HepG2 (cell line): ENCODE results near the gene ALOX5AP. TPM values are rescaled to one million over a fixed set of nuclear protein-coding genes. Genes with fewer than 3 reads are reported as not detected.

Experiments
- ATAC-seq: fragments of 200-7000 bp; cut with Tn5 transposase; 3 replicates; pipeline ENCODE4 v1.9.1; 2020; ENCODE audit warnings: mild to moderate bottlenecking, moderate library complexity
- BruUV-seq: library from RNA; stranded (reverse); fragments of 400-500 nt; replicated peaks from 2 replicates; lab custom pipeline; 2021; lab: Mats Ljungman, UMichigan
- CTCF ChIA-PET: fragments of 300-600 bp; formaldehyde crosslinking; extraction: SDS; loops from one replicate; lab custom pipeline; 2021; ENCODE audit warnings: low total read pairs, inconsistent platforms, low intra/inter-chr PET ratio; lab: Yijun Ruan, JAX
- POLR2A ChIA-PET: fragments of 350-600 bp; sonication (Branson Sonifier 250); formaldehyde crosslinking; loops from one replicate; lab custom pipeline; 2020; ENCODE audit warnings: antibody characterized with exemption, inconsistent platforms; lab: Yijun Ruan, JAX
- DNase-seq: peaks from one replicate; pipeline ENCODE4 v3.0.0-alpha.2; 2015; ENCODE audit warnings: low spot score
- FAIRE-seq: peaks from 3 replicates; lab custom pipeline; 2011; peaks lifted over from hg19 to GRCh38; lab: Jason Lieb, UNC
- H2AFZ ChIP-seq: one replicate; pipeline ENCODE4 v1.6.1; 2011; ENCODE audit warnings: low read length, inconsistent platforms
- H3K27ac ChIP-seq: fragments of 300-600 bp; 3 replicates; pipeline ENCODE4 v1.8.0; 2011; ENCODE audit warnings: mixed run types, mild to moderate bottlenecking, mixed read lengths, low read length, inconsistent platforms; ENCODE audit not compliant: insufficient read depth; ENCODE audit errors: extremely low read length
- H3K27me3 ChIP-seq, 2 experiments: fragments of 200-600 bp in 1 of 2; 2 replicates in 1 of 2; 3 replicates in 1 of 2; pipeline versions ENCODE4 v1.6.0 to v1.8.0; 2011; ENCODE audit warnings: low read length in 2 of 2, mild to moderate bottlenecking in 2 of 2, moderate library complexity in 2 of 2, inconsistent platforms in 1 of 2; ENCODE audit not compliant: insufficient read depth in 2 of 2, control insufficient read depth in 1 of 2
- H3K36me3 ChIP-seq, 2 experiments: fragments of 200-600 bp in 1 of 2; replicated peaks in 1 of 2; 2 replicates in 1 of 2; 3 replicates in 1 of 2; pipeline versions ENCODE4 v1.5.1 to v1.8.0; 2011; ENCODE audit warnings: low read length in 2 of 2, inconsistent platforms in 1 of 2; ENCODE audit not compliant: insufficient read depth in 2 of 2, control insufficient read depth in 1 of 2
- H3K4me1 ChIP-seq: 2 replicates; pipeline ENCODE4 v1.5.1; 2012; ENCODE audit warnings: low read length, inconsistent platforms; ENCODE audit not compliant: insufficient read depth
- H3K4me2 ChIP-seq: 2 replicates; pipeline ENCODE4 v1.6.0; 2011; ENCODE audit warnings: low read depth, low read length, inconsistent platforms
- H3K4me3 ChIP-seq, 3 experiments: fragments of 200-600 bp in 1 of 3; sonication (generic), shearing (Covaris generic) in 1 of 3; replicated peaks in 1 of 3; 2 replicates each; pipeline ENCODE4 v1.5.1; 2011 to 2016; ENCODE audit warnings: low read length in 3 of 3, inconsistent platforms in 2 of 3, low read depth in 2 of 3, mild to moderate bottlenecking in 2 of 3, control low read depth in 1 of 3, mixed read lengths in 1 of 3; ENCODE audit not compliant: insufficient read depth in 1 of 3
- H3K79me2 ChIP-seq: one replicate; pipeline ENCODE4 v1.6.1; 2011; ENCODE audit warnings: low read length, inconsistent platforms; ENCODE audit not compliant: insufficient read depth
- H3K9ac ChIP-seq: 2 replicates; pipeline ENCODE4 v1.6.0; 2011; ENCODE audit warnings: mild to moderate bottlenecking, low read depth, low read length, inconsistent platforms; ENCODE audit not compliant: insufficient read depth
- H3K9me3 ChIP-seq: 2 replicates; pipeline ENCODE4 v1.5.1; 2012; ENCODE audit warnings: mild to moderate bottlenecking, low read length
- H4K20me1 ChIP-seq: 2 replicates; pipeline ENCODE4 v1.6.0; 2011; ENCODE audit warnings: inconsistent platforms, mild to moderate bottlenecking, low read length, moderate library complexity; ENCODE audit not compliant: insufficient read depth
- ATF1 ChIP-seq: IDR thresholded peaks from 2 replicates; pipeline ENCODE4 v1.6.1; 2016; ENCODE audit warnings: mild to moderate bottlenecking, control low read depth
- RFX1 ChIP-seq: fragments of 450-650 bp; IDR thresholded peaks from 2 replicates; pipeline ENCODE4 v1.6.1; 2017
- RFX3 ChIP-seq: IDR thresholded peaks from 2 replicates; pipeline ENCODE4 v1.6.1; 2016; ENCODE audit warnings: missing biosample characterization, missing genetic modification reagents
- ZNF749 ChIP-seq: sonication (generic); formaldehyde crosslinking; IDR thresholded peaks from 2 replicates; pipeline ENCODE4 v1.8.0; 2022; ENCODE audit warnings: mild to moderate bottlenecking, missing genetic modification reagents, moderate library complexity, borderline replicate concordance
- WGBS: methylation state at CpG from one replicate; pipeline ENCODE4 v1.1.6; 2017; ENCODE audit warnings: low lambda C conversion rate; 5-methylcytosine and 5-hydroxymethylcytosine counted together
- in situ Hi-C: cut with HindIII; loops from 2 replicates; pipeline ENCODE4 v1.10.0; 2017; ENCODE audit warnings: low pct_unique_long_range_greater_than_20kb; ENCODE audit not compliant: extremely low pct_ligation_motif_present
- intact Hi-C: fragments of 100-400 bp; cut with micrococcal nuclease; formaldehyde crosslinking; loops from one replicate; pipeline ENCODE4 v1.10.0; 2022; ENCODE audit not compliant: unreplicated experiment
- polyA plus RNA-seq, 8 experiments: library from polyadenylated mRNA; depleted of rRNA in 3 of 8; stranded (reverse) in 7 of 8; unstranded in 1 of 8; fragments of >200 nt; fragmentation: Illumina TruSeq in 4 of 8; extraction: Trizol in 4 of 8; gene quantifications; 2 replicates each; pipeline versions ENCODE4 v1.2.1 to v1.2.3, GENCODE V29; 2011 to 2016; ENCODE audit warnings: low read depth in 4 of 8, missing spikeins in 1 of 8, mixed read lengths in 1 of 8; ENCODE audit not compliant: insufficient read depth in 1 of 8
- total RNA-seq, 5 experiments: library from RNA; depleted of rRNA; stranded (reverse); fragments of >200 nt; fragmentation: Illumina TruSeq; extraction: Trizol; gene quantifications; 2 replicates each; pipeline ENCODE4 v1.2.3, GENCODE V29; 2016; ENCODE audit warnings: low read depth in 1 of 5
- TF ChIP-seq, protein P1 (sequence below): sonication (generic); formaldehyde crosslinking; IDR thresholded peaks from 2 replicates; pipeline ENCODE4 v1.4.0; 2020; ENCODE audit warnings: missing genetic modification reagents
- TF ChIP-seq, protein P2 (sequence below): sonication (generic); formaldehyde crosslinking; IDR thresholded peaks from 2 replicates; pipeline ENCODE4 v1.8.1; 2023; ENCODE audit warnings: mild to moderate bottlenecking, missing genetic modification reagents

Gene ALOX5AP
- total and polyA plus RNA-seq, 2 of the 13 experiments (the other 11 are each of a cell fraction or from before 2014, with no cell fraction given), result 0.97 to 1.2 TPM

DNA sequence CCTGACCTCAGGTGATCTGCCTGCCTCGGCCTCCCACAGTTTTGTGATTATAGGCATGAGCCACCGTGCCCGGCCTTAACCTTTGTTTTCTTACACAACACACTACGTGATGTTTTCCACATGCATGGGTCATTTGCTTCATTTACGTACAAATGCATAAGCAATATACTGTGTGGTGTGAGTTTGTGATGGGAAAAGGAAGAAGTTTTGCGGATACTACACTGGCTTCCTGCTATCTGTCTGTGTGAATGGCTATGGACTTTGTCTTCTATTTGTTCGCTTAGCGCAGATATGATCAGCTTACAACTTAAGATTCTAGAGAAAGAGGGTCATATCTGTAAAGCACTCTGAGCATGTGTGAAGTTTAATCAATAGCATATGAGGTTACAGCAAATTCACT, 5.5 kb upstream of the ALOX5AP start:
- no peak; the same call in 2 of the 3 replicates for ATAC-seq
- no peak overlapping the region for H3K4me3 ChIP-seq
- no peak for DNase-seq
- intact Hi-C loops (no loop called here), in situ Hi-C loops (no loop called here)
- H3K36me3 ChIP-seq, result no peaks in the 10 kb centered on the region
- H3K9me3 ChIP-seq, result no peaks in the 10 kb centered on the region
- no peak overlapping the region for H2AFZ ChIP-seq
- H3K27ac ChIP-seq, result no peak overlapping the region
- H3K79me2 ChIP-seq, result no peaks in the 10 kb centered on the region
- TF ChIP-seq, protein P1, sequence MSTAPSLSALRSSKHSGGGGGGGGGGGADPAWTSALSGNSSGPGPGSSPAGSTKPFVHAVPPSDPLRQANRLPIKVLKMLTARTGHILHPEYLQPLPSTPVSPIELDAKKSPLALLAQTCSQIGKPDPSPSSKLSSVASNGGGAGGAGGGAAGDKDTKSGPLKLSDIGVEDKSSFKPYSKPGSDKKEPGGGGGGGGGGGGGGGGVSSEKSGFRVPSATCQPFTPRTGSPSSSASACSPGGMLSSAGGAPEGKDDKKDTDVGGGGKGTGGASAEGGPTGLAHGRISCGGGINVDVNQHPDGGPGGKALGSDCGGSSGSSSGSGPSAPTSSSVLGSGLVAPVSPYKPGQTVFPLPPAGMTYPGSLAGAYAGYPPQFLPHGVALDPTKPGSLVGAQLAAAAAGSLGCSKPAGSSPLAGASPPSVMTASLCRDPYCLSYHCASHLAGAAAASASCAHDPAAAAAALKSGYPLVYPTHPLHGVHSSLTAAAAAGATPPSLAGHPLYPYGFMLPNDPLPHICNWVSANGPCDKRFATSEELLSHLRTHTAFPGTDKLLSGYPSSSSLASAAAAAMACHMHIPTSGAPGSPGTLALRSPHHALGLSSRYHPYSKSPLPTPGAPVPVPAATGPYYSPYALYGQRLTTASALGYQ (CRISPR knock-in tag), result no peak
- TF ChIP-seq ZNF749 (CRISPR knock-in tag) (no peak), ATF1 (CRISPR knock-in tag) (no peak)
- BruUV-seq, result no TSS peak
- peaks cover 15% of the 10 kb centered on the region for H3K4me1 ChIP-seq
- CTCF ChIA-PET, result no interaction called here
- 2% methylated on average over 8 of the region's 8 CpGs for WGBS
- POLR2A ChIA-PET, result no interaction called here
- FAIRE-seq, result no peak
- H3K27me3 ChIP-seq, result peaks cover 0 to 1% of the 10 kb centered on the region in 2 experiments; a peak in 1 of 5 replicates
- no peaks in the 10 kb centered on the region for H4K20me1 ChIP-seq
- H3K4me2 ChIP-seq, result peak overlapping the region; percentile 28; the same call in 1 of the 2 replicates
- H3K9ac ChIP-seq, result no peak overlapping the region

DNA sequence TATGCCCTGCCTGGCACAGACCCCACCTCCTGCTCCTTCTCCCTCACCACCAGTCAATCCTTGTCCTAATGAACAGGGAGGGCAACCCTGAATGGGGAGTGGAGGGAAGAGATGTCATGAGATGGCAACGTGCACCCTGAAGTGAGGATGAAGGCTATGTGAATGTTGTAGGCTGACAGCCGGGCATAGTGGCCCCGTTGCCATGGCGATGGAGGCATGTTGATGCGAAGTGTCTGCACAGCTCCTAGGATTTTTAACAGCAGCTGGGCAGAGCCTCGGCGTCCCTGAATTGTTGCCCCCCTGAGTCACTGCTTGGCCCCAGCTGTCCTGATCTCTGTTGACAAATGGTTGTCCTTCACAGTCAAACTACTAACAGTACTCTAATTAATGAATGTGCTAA, 4.8 kb upstream of the ALOX5AP start:
- no peak for FAIRE-seq
- Histone ChIP-seq H3K9ac (no peak overlapping the region), H2AFZ (no peak overlapping the region), H3K9me3 (no peaks in the 10 kb centered on the region)
- TF ChIP-seq RFX1 (peak; percentile 53), RFX3 (0 out of 2 replicates have a peak, but pooled peaks have one; percentile 39)
- TF ChIP-seq, protein P2, sequence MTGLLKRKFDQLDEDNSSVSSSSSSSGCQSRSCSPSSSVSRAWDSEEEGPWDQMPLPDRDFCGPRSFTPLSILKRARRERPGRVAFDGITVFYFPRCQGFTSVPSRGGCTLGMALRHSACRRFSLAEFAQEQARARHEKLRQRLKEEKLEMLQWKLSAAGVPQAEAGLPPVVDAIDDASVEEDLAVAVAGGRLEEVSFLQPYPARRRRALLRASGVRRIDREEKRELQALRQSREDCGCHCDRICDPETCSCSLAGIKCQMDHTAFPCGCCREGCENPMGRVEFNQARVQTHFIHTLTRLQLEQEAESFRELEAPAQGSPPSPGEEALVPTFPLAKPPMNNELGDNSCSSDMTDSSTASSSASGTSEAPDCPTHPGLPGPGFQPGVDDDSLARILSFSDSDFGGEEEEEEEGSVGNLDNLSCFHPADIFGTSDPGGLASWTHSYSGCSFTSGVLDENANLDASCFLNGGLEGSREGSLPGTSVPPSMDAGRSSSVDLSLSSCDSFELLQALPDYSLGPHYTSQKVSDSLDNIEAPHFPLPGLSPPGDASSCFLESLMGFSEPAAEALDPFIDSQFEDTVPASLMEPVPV (CRISPR knock-in tag), result no peak
- TF ChIP-seq, all 625 proteins: peak for 2
- H3K27ac ChIP-seq, result no peak overlapping the region
- H3K79me2 ChIP-seq, result no peaks in the 10 kb centered on the region
- intact Hi-C loops, result no loop called here
- POLR2A ChIA-PET, result no interaction called here
- no TSS peak for BruUV-seq
- ATAC-seq, result no peak
- H3K4me3 ChIP-seq, result no peak overlapping the region
- peaks cover 0 to 1% of the 10 kb centered on the region in 2 experiments; a peak in 1 of 5 replicates for H3K27me3 ChIP-seq
- CTCF ChIA-PET, result no interaction called here
- no peak overlapping the region for H3K4me2 ChIP-seq
- peaks cover 15% of the 10 kb centered on the region for H3K4me1 ChIP-seq
- DNase-seq, result peak; percentile 3
- 74% methylated on average over 4 of the region's 7 CpGs for WGBS
- in situ Hi-C loops, result no loop called here
- H3K36me3 ChIP-seq, result no peaks in the 10 kb centered on the region
- H4K20me1 ChIP-seq, result no peaks in the 10 kb centered on the region
